ENCODE results near the gene TOE1.

The TOE1 gene

GRCh38 chr1:45331436-45332345 is 8.3 kb upstream of the TOE1 start:
- Histone ChIP-seq H3K4me3 (ENCODE audit: low read depth, low read length) (no peak overlapping the region), H3K4me2 (ENCODE audit: low read length) (no peak overlapping the region), H3K27ac (no peak overlapping the region), H2AFZ (no peak overlapping the region), H3K9ac (no peak overlapping the region), H3K4me1 (no peaks in the 10 kb centered on the region), H3K27me3 (ENCODE audit: control insufficient read depth, insufficient read depth, low read length) (no peaks in the 10 kb centered on the region), H3K79me2 (no peaks in the 10 kb centered on the region), H3K36me3 (ENCODE audit: control insufficient read depth, insufficient read depth, low read length) (no peaks in the 10 kb centered on the region), H3K9me3 (ENCODE audit: control insufficient read depth, low read length) (no peaks in the 10 kb centered on the region)
- TF ChIP-seq, protein P1, sequence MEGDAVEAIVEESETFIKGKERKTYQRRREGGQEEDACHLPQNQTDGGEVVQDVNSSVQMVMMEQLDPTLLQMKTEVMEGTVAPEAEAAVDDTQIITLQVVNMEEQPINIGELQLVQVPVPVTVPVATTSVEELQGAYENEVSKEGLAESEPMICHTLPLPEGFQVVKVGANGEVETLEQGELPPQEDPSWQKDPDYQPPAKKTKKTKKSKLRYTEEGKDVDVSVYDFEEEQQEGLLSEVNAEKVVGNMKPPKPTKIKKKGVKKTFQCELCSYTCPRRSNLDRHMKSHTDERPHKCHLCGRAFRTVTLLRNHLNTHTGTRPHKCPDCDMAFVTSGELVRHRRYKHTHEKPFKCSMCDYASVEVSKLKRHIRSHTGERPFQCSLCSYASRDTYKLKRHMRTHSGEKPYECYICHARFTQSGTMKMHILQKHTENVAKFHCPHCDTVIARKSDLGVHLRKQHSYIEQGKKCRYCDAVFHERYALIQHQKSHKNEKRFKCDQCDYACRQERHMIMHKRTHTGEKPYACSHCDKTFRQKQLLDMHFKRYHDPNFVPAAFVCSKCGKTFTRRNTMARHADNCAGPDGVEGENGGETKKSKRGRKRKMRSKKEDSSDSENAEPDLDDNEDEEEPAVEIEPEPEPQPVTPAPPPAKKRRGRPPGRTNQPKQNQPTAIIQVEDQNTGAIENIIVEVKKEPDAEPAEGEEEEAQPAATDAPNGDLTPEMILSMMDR (IDR thresholded peaks at IDR 0.05), result no peak

DNA sequence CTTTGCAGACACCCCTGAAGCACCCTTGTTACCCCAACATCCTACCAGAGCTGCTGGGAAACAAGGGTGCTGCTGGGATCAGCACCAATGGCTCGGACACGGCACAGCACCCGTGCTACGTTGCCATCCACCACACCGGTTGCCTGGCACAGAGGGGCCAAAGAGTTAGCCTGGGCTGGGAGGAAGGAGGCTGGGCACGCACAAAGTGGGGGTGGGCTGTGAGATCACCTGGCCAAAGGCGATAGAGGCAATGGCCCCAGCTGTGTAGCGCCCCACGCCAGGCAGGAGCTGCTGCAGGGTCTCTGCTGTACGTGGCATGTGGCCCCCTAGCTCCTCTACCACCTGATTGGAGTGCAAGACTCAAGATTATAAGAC is 7.6 kb upstream of the TOE1 start:
- no peaks in the 10 kb centered on the region for H3K9me3 ChIP-seq (ENCODE audit: control insufficient read depth, low read length)
- TF ChIP-seq, protein P1 (IDR thresholded peaks at IDR 0.05), result no peak
- no peak overlapping the region for H3K9ac ChIP-seq
- no peak overlapping the region for H3K4me3 ChIP-seq (ENCODE audit: low read depth, low read length)
- H2AFZ ChIP-seq, result no peak overlapping the region
- H3K4me1 ChIP-seq, result no peaks in the 10 kb centered on the region
- no peaks in the 10 kb centered on the region for H3K79me2 ChIP-seq
- H3K36me3 ChIP-seq (ENCODE audit: control insufficient read depth, insufficient read depth, low read length), result no peaks in the 10 kb centered on the region
- H3K27ac ChIP-seq, result no peak overlapping the region
- H3K4me2 ChIP-seq (ENCODE audit: low read length), result no peak overlapping the region
- no peaks in the 10 kb centered on the region for H3K27me3 ChIP-seq (ENCODE audit: control insufficient read depth, insufficient read depth, low read length)

- no peak overlapping the region for H3K27ac ChIP-seq
- no peaks in the 10 kb centered on the region for H3K27me3 ChIP-seq (ENCODE audit: control insufficient read depth, insufficient read depth, low read length)
- no peaks in the 10 kb centered on the region for H3K36me3 ChIP-seq (ENCODE audit: control insufficient read depth, insufficient read depth, low read length)
- H3K9me3 ChIP-seq (ENCODE audit: control insufficient read depth, low read length), result no peaks in the 10 kb centered on the region
- H3K4me1 ChIP-seq, result no peaks in the 10 kb centered on the region
- H3K79me2 ChIP-seq, result no peaks in the 10 kb centered on the region
- H3K9ac ChIP-seq, result no peak overlapping the region
- no peak overlapping the region for H3K4me3 ChIP-seq (ENCODE audit: low read depth, low read length)
- no peak overlapping the region for H2AFZ ChIP-seq
- TF ChIP-seq, protein P1 (IDR thresholded peaks at IDR 0.05), result no peak
- no peak overlapping the region for H3K4me2 ChIP-seq (ENCODE audit: low read length)
These were observed 5.4 kb upstream of the TOE1 start for GRCh38 chr1:45334308-45335245.

GRCh38 chr1:45335855-45336324 is 4.1 kb upstream of the TOE1 start:
- Histone ChIP-seq H2AFZ (no peak overlapping the region), H3K9me3 (ENCODE audit: control insufficient read depth, low read length) (no peaks in the 10 kb centered on the region), H3K27ac (no peak overlapping the region), H3K9ac (no peak overlapping the region), H3K4me3 (ENCODE audit: low read depth, low read length) (no peak overlapping the region), H3K4me2 (ENCODE audit: low read length) (no peak overlapping the region), H3K4me1 (peaks cover 1% of the 10 kb centered on the region), H3K36me3 (ENCODE audit: control insufficient read depth, insufficient read depth, low read length) (no peaks in the 10 kb centered on the region), H3K79me2 (no peaks in the 10 kb centered on the region), H3K27me3 (ENCODE audit: control insufficient read depth, insufficient read depth, low read length) (no peaks in the 10 kb centered on the region)
- TF ChIP-seq, protein P1 (IDR thresholded peaks at IDR 0.05), result no peak

Data from parathyroid adenoma (tissue), 2 donors.